GM23338 (cell line): Measurements from ENCODE around the gene LRWD1. TPM values are rescaled to one million over a fixed set of nuclear protein-coding genes. Genes with fewer than 3 reads are reported as not detected.
A peak's percentile ranks its signal among the peaks of the same experiment; 100 is the strongest.

ENCODE experiments used
- ATAC-seq: fragments of 200-7000 bp; cut with Tn5 transposase; 3 replicates; pipeline ENCODE4 v1.9.1; 2020
- DNase-seq: peaks from one replicate; pipeline ENCODE4 v3.0.0-alpha.2; 2015; ENCODE audit warnings: low spot score
- H2AFZ ChIP-seq: fragments of 200-600 bp; sonication (generic); 2 replicates; pipeline ENCODE4 v1.8.0; 2016; ENCODE audit warnings: antibody characterized with exemption, mild to moderate bottlenecking, moderate library complexity
- H3F3A ChIP-seq: fragments of 200-600 bp; sonication (generic); replicated peaks from 2 replicates; pipeline ENCODE4 v1.8.0; 2017; ENCODE audit warnings: antibody characterized with exemption, mixed run types, low read depth
- H3K27ac ChIP-seq: fragments of 200-600 bp; sonication (generic); 2 replicates; pipeline ENCODE4 v1.6.1; 2016; ENCODE audit warnings: low read depth
- H3K27me3 ChIP-seq: fragments of 200-600 bp; sonication (generic); 2 replicates; pipeline ENCODE4 v1.8.0; 2016; ENCODE audit warnings: mild to moderate bottlenecking, mixed run types, moderate library complexity; ENCODE audit not compliant: insufficient read depth
- H3K36me3 ChIP-seq: fragments of 200-600 bp; sonication (generic); 2 replicates; pipeline ENCODE4 v1.8.0; 2016; ENCODE audit warnings: mild to moderate bottlenecking; ENCODE audit not compliant: insufficient read depth
- H3K4me1 ChIP-seq: fragments of 200-600 bp; sonication (generic); 2 replicates; pipeline ENCODE4 v1.8.0; 2016; ENCODE audit warnings: mild to moderate bottlenecking, moderate library complexity; ENCODE audit not compliant: insufficient read depth
- H3K4me2 ChIP-seq: fragments of 200-600 bp; sonication (generic); 2 replicates; pipeline ENCODE4 v1.7.1; 2017; ENCODE audit warnings: mixed run types
- H3K4me3 ChIP-seq: fragments of 200-600 bp; sonication (generic); 2 replicates; pipeline ENCODE4 v1.6.1; 2016; ENCODE audit warnings: mixed run types
- H3K79me2 ChIP-seq: fragments of 200-600 bp; sonication (generic); replicated peaks from 2 replicates; pipeline ENCODE4 v1.8.0; 2017; ENCODE audit warnings: mild to moderate bottlenecking; ENCODE audit not compliant: insufficient read depth
- H3K9me2 ChIP-seq: fragments of 200-600 bp; sonication (generic); 2 replicates; pipeline ENCODE4 v1.8.0; 2017; ENCODE audit not compliant: insufficient read depth
- H4K20me1 ChIP-seq: fragments of 200-600 bp; sonication (generic); replicated peaks from 2 replicates; pipeline ENCODE4 v1.8.0; 2017; ENCODE audit warnings: mild to moderate bottlenecking; ENCODE audit not compliant: insufficient read depth
- H3K27ac Mint-ChIP-seq: 2 replicates; pipeline ENCODE4 v1.8.0; 2020; ENCODE audit warnings: inconsistent platforms, mild to moderate bottlenecking, moderate library complexity, mixed read lengths
- H3K27me3 Mint-ChIP-seq: 3 replicates; pipeline ENCODE4 v1.8.0; 2022; ENCODE audit warnings: low read depth, mild to moderate bottlenecking, moderate library complexity, mixed read lengths, inconsistent platforms; ENCODE audit not compliant: insufficient read depth, poor library complexity
- H3K36me3 Mint-ChIP-seq: 3 replicates; pipeline ENCODE4 v1.8.0; 2021; ENCODE audit warnings: low read depth, mild to moderate bottlenecking, inconsistent platforms, moderate library complexity, mixed read lengths
- H3K4me1 Mint-ChIP-seq: 3 replicates; pipeline ENCODE4 v1.8.0; 2020; ENCODE audit warnings: mild to moderate bottlenecking, inconsistent platforms, mixed read lengths
- H3K4me3 Mint-ChIP-seq: 3 replicates; pipeline ENCODE4 v1.8.0; 2021; ENCODE audit warnings: moderate library complexity, mild to moderate bottlenecking, inconsistent platforms, mixed read lengths
- H3K9me3 Mint-ChIP-seq: 3 replicates; pipeline ENCODE4 v1.8.0; 2020; ENCODE audit warnings: moderate library complexity, mild to moderate bottlenecking, inconsistent platforms, mixed read lengths
- CTCF ChIP-seq, 2 experiments: fragments of 200-600 bp in 1 of 2; sonication (generic) in 1 of 2; conservative IDR thresholded peaks; 2 replicates each; pipeline versions ENCODE4 v1.5.1 to v1.6.1; 2016 to 2017; ENCODE audit warnings: antibody characterized with exemption in 2 of 2, low read depth in 2 of 2, mild to moderate bottlenecking in 2 of 2, moderate library complexity in 1 of 2
- EZH2 ChIP-seq: fragments of 200-600 bp; sonication (generic); IDR thresholded peaks from one replicate; pipeline ENCODE4 v1.8.0; 2017; ENCODE audit warnings: antibody characterized with exemption, mild to moderate bottlenecking, low read depth; ENCODE audit not compliant: unreplicated experiment
- EZH2phosphoT487 ChIP-seq: fragments of 200-600 bp; sonication (generic); IDR thresholded peaks from one replicate; pipeline ENCODE4 v1.8.1; 2018; ENCODE audit warnings: antibody characterized with exemption; ENCODE audit not compliant: unreplicated experiment
- JUNB ChIP-seq: IDR thresholded peaks from one replicate; pipeline ENCODE4 v1.6.1; 2016; ENCODE audit warnings: antibody characterized with exemption; ENCODE audit not compliant: unreplicated experiment
- NANOG ChIP-seq: IDR thresholded peaks from 2 replicates; pipeline ENCODE4 v1.6.1; 2016; ENCODE audit warnings: antibody characterized with exemption, borderline replicate concordance
- STAT1 ChIP-seq: IDR thresholded peaks from one replicate; pipeline ENCODE4 v1.6.1; 2016; ENCODE audit warnings: antibody characterized with exemption; ENCODE audit not compliant: unreplicated experiment
- ZNF462 ChIP-seq: fragments of 250-450 bp; sonication (Bioruptor Pico); IDR thresholded peaks from 2 replicates; pipeline ENCODE4 v1.5.0; 2020; ENCODE audit warnings: mild to moderate bottlenecking, moderate library complexity
- polyA plus RNA-seq: library from polyadenylated mRNA; unstranded; fragments of >200 nt; fragmentation: Nextera tagmentation; extraction: Ambion mirVana; gene quantifications from 2 replicates; pipeline ENCODE4 v1.2.1, GENCODE V29; 2016
- total RNA-seq: library from RNA; depleted of rRNA; stranded (reverse); fragments of >200 nt; shearing (Covaris generic); gene quantifications from 2 replicates; pipeline ENCODE4 v1.2.3, GENCODE V29; 2014
- TF ChIP-seq, protein P1 (sequence below): IDR thresholded peaks from one replicate; pipeline ENCODE4 v1.6.1; 2018; ENCODE audit warnings: antibody characterized with exemption; ENCODE audit not compliant: unreplicated experiment

Gene LRWD1
- total and polyA plus RNA-seq, 2 experiments from 2014 or later: 24.0 to 55.2 TPM

GRCh38 chr7:102432442-102433218 is 32.2 kb upstream of the LRWD1 start:
- H3K4me1 ChIP-seq: peaks cover 26% of the 10 kb centered on the region
- H4K20me1 ChIP-seq: no peaks in the 10 kb centered on the region
- H3K4me2 ChIP-seq: peak overlapping the region; percentile 88
- H3K27ac ChIP-seq: no peak overlapping the region
- 0 out of 2 replicates have a peak, but pooled peaks cover 7% of the 10 kb centered on the region for H3K79me2 ChIP-seq
- Mint-ChIP-seq H3K4me3 (peak overlapping the region; percentile 77), H3K36me3 (peaks cover 4% of the 10 kb centered on the region), H3K27ac (no peak overlapping the region), H3K27me3 (peaks cover 18% of the 10 kb centered on the region), H3K4me1 (peaks cover 29% of the 10 kb centered on the region), H3K9me3 (no peaks in the 10 kb centered on the region)
- H3K4me3 ChIP-seq: peak overlapping the region; percentile 85
- no peaks in the 10 kb centered on the region for H3K27me3 ChIP-seq
- no peaks in the 10 kb centered on the region; the same call in 1 of the 2 replicates for H3F3A ChIP-seq
- no peaks in the 10 kb centered on the region for H3K36me3 ChIP-seq
- H3K9me2 ChIP-seq: no peaks in the 10 kb centered on the region
- peak overlapping the region; percentile 85; the same call in 1 of the 2 replicates for H2AFZ ChIP-seq
- ATAC-seq (peak; percentile 38), DNase-seq (no peak)
- TF ChIP-seq ZNF462 (CRISPR knock-in tag): no peak
- no peak for TF ChIP-seq EZH2phosphoT487
- no peak for TF ChIP-seq NANOG
- TF ChIP-seq STAT1: no peak
- TF ChIP-seq JUNB: no peak
- TF ChIP-seq CTCF (conservative IDR thresholded peaks at IDR 0.05; ENCODE audit: low read depth in 2 of 2): no peak
- TF ChIP-seq, protein P1, sequence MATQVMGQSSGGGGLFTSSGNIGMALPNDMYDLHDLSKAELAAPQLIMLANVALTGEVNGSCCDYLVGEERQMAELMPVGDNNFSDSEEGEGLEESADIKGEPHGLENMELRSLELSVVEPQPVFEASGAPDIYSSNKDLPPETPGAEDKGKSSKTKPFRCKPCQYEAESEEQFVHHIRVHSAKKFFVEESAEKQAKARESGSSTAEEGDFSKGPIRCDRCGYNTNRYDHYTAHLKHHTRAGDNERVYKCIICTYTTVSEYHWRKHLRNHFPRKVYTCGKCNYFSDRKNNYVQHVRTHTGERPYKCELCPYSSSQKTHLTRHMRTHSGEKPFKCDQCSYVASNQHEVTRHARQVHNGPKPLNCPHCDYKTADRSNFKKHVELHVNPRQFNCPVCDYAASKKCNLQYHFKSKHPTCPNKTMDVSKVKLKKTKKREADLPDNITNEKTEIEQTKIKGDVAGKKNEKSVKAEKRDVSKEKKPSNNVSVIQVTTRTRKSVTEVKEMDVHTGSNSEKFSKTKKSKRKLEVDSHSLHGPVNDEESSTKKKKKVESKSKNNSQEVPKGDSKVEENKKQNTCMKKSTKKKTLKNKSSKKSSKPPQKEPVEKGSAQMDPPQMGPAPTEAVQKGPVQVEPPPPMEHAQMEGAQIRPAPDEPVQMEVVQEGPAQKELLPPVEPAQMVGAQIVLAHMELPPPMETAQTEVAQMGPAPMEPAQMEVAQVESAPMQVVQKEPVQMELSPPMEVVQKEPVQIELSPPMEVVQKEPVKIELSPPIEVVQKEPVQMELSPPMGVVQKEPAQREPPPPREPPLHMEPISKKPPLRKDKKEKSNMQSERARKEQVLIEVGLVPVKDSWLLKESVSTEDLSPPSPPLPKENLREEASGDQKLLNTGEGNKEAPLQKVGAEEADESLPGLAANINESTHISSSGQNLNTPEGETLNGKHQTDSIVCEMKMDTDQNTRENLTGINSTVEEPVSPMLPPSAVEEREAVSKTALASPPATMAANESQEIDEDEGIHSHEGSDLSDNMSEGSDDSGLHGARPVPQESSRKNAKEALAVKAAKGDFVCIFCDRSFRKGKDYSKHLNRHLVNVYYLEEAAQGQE: no peak
- TF ChIP-seq EZH2: no peak
